ENCODE results near the gene HDAC9. TPM values are rescaled to one million over a fixed set of nuclear protein-coding genes. Genes with fewer than 3 reads are reported as not detected.

The HDAC9 gene
- total RNA-seq, 1 donor from 2014 or later: 32.4 TPM

GRCh38 chr7:18698258-18698734, 202.7 kb downstream of the HDAC9 start:
- Histone ChIP-seq H3K27ac (no peak overlapping the region), H3K27me3 (no peaks in the 10 kb centered on the region), H3K4me3 (no peak overlapping the region), H3K4me1 (no peaks in the 10 kb centered on the region), H3K36me3 (no peaks in the 10 kb centered on the region), H3K9me3 (no peaks in the 10 kb centered on the region)
- no peak for DNase-seq (ENCODE audit: extremely low spot score in 2 of 2)
- TF ChIP-seq POLR2A (IDR thresholded peaks at IDR 0.05): no peak
- TF ChIP-seq CTCF (IDR thresholded peaks at IDR 0.05): no peak
- no peak for TF ChIP-seq POLR2AphosphoS5 (IDR thresholded peaks at IDR 0.05; ENCODE audit: insufficient read depth in 1 of 2, low read depth in 1 of 2)
- intact Hi-C loops (cut with DNase I): no loop called here

- intact Hi-C loops (cut with DNase I): no loop called here
- no peaks in the 10 kb centered on the region for H3K27me3 ChIP-seq
- no peaks in the 10 kb centered on the region for H3K36me3 ChIP-seq
- TF ChIP-seq POLR2AphosphoS5 (IDR thresholded peaks at IDR 0.05; ENCODE audit: insufficient read depth in 1 of 2, low read depth in 1 of 2) (no peak), POLR2A (IDR thresholded peaks at IDR 0.05) (no peak), CTCF (IDR thresholded peaks at IDR 0.05) (no peak)
- no peak overlapping the region for H3K27ac ChIP-seq
- no peak overlapping the region for H3K4me3 ChIP-seq
- H3K9me3 ChIP-seq: no peaks in the 10 kb centered on the region
- DNase-seq (ENCODE audit: extremely low spot score in 2 of 2): no peak
- H3K4me1 ChIP-seq: no peaks in the 10 kb centered on the region
Observed at GRCh38 chr7:18700147-18700546, 204.6 kb downstream of the HDAC9 start.

GRCh38 chr7:18702071-18702829, 206.7 kb downstream of the HDAC9 start:
- DNase-seq (ENCODE audit: extremely low spot score in 2 of 2): no peak
- H3K9me3 ChIP-seq: no peaks in the 10 kb centered on the region
- no peaks in the 10 kb centered on the region for H3K36me3 ChIP-seq
- no peak overlapping the region for H3K27ac ChIP-seq
- no peaks in the 10 kb centered on the region for H3K4me1 ChIP-seq
- no peak for TF ChIP-seq CTCF (IDR thresholded peaks at IDR 0.05)
- TF ChIP-seq POLR2AphosphoS5 (IDR thresholded peaks at IDR 0.05; ENCODE audit: insufficient read depth in 1 of 2, low read depth in 1 of 2): no peak
- TF ChIP-seq POLR2A (IDR thresholded peaks at IDR 0.05): no peak
- H3K27me3 ChIP-seq: no peaks in the 10 kb centered on the region
- intact Hi-C loops (cut with DNase I): no loop called here
- no peak overlapping the region for H3K4me3 ChIP-seq

GRCh38 chr7:18703685-18704084, 208.1 kb downstream of the HDAC9 start:
- intact Hi-C loops (cut with DNase I): no loop called here

More at GRCh38 chr7:18703685-18704084, 208.1 kb downstream of the HDAC9 start:
- Histone ChIP-seq H3K27ac (no peak overlapping the region), H3K4me3 (no peak overlapping the region), H3K9me3 (no peaks in the 10 kb centered on the region), H3K27me3 (no peaks in the 10 kb centered on the region), H3K36me3 (no peaks in the 10 kb centered on the region), H3K4me1 (no peaks in the 10 kb centered on the region)
- no peak for DNase-seq (ENCODE audit: extremely low spot score in 2 of 2)
- TF ChIP-seq CTCF (IDR thresholded peaks at IDR 0.05) (no peak), POLR2A (IDR thresholded peaks at IDR 0.05) (no peak), POLR2AphosphoS5 (IDR thresholded peaks at IDR 0.05; ENCODE audit: insufficient read depth in 1 of 2, low read depth in 1 of 2) (no peak)

All from vagina (tissue), 2 donors.